ELF-1 (cell line): Measurements from ENCODE around the gene TAAR1.
"Not testable (repeated sequence)": the region's sequence is repeated elsewhere in the genome, so short reads cannot be mapped to it uniquely, and the experiment has no call there.

Source experiments
- DNase-seq: peaks from one replicate; pipeline ENCODE4 v3.0.0-alpha.2; 2016; ENCODE audit warnings: low read depth, low spot score

The TAAR1 gene, protein sequence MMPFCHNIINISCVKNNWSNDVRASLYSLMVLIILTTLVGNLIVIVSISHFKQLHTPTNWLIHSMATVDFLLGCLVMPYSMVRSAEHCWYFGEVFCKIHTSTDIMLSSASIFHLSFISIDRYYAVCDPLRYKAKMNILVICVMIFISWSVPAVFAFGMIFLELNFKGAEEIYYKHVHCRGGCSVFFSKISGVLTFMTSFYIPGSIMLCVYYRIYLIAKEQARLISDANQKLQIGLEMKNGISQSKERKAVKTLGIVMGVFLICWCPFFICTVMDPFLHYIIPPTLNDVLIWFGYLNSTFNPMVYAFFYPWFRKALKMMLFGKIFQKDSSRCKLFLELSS

DNA sequence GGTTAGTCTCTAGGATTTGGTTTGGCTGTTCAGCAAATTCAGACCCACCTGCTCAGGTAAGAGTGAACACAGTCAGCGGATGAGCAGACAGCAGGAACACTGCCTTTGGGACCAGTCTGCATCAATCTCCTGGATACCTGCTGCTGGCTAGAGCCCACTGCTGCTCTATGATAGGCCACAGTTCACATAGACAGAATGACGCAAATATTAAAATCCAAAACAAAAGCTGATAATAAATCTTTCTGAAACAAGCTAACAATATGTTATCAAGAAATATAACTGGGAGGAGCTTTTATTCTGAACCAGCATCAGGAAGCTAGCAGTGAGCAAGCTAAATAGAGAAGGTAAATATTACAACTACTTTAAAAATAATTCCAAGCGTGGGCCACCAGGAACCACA, at the start of gene TAAR1:
TSS of gene TAAR1 (minus strand) at position 101 of the 400 bp plus-strand sequence. CDS start 13,179 bp downstream, outside the sequence.
- no peak for DNase-seq

DNA sequence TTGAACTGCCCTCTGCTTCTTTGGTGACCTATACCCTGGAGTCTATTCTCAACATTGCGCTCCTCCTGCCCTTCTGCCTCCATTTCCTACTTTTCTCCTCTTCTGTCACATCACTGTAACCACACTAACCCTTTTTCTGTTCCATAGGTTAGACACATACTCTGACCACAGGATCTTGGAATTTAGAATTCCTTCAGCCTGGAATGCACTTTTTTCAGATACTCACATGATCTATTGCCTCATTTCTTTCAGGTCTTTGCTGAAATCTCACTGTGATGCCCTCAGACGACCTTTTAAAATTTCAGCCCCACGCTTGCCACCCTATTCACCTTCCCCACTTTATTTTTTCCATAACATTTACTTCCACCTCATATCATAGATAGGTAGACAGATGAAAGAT, 49.8 kb upstream of the TAAR1 start:
- DNase-seq, result no peak

DNA sequence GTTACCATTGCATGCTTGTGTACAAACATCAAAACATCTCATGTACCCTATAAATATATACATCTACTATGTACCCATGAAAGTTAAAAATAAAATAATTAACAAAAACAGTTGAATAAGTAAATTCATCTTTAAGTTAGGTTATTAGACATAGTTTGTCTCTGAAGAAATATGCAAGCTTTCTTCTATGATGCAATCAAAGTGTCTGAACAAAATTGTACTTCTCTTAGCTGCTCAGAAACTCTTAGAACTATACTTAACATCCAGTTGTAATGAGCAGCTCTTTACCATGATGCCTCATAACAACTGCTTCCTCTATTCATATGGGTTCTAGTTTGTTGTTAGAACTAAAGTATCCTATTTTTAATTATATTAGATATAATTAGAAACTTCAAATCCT, 49.0 kb upstream of the TAAR1 start:
- no peak for DNase-seq

DNA sequence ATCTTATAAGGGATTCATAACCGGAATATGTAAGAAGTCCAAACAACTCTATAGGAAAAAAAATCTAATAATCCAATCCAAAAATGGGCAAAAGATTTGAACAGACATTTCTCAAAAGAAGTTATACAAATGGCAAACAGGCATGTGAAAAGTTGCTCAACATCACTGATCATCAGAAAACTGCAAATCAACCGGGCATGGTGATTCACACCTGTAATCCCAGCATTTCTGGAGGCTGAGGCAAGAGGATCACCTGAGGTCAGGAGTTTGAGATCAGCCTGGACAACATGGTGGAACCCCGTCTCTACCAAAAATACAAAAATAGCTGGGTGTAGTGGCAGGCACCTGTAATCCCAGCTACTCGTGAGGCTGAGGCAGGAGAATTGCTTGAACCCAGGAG, 47.8 kb upstream of the TAAR1 start:
- DNase-seq, result not testable (repeated sequence)

DNA sequence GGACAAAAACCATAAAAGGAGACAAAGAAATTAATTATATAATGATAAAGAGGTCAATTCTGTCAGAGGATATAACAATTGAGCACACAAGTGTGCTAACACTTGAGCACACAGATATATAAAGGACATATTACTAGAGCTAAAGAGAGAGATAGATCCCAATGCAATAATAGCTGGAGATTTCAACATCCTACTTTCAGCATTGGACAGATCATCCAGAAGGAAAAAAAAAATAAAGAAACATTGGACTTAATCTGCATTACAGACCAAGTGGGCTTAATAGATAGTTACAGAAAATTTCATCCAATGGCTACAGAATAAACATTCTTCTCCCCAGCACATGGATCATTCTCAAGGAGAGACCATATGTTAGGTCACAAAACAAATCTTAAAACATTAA, 45.0 kb upstream of the TAAR1 start:
- no peak for DNase-seq

DNA sequence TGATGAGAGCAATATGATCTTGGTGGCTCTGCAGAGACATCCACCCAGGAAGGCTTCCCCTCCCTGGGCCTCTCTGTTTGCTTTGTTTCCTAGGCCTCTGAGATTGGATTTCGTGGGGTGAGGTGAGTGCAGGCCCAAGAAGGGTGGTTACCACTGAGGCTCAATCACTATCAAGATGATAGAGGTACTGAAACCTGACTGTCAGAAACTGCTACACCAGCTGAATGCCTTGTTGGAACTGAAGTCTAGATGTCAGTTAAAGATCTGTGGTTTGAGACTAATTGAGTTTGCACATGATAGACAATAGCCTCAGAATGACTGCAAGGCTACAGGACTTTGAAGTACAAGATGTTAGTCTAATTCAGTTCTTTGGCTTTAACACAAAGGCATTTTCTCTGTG, 39.6 kb upstream of the TAAR1 start:
- no peak for DNase-seq

DNA sequence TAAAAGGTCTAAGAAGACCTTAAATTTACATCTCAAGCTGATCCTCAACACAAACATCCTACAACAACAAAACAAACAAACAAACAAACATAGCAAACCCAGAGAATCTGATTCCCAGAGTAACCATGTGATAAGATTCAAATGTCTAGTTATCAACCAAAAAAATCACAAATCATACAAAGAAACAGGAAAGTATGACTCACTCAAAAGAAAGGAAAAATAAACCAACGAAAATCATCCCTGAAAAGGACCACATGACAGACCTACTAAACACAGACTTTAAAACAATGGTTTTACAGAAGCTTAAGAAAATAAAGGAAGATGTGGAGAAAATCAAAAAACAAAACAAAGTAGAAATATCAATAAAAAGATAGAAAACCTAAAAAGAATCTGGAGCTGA, 36.8 kb upstream of the TAAR1 start:
- no peak for DNase-seq

DNA sequence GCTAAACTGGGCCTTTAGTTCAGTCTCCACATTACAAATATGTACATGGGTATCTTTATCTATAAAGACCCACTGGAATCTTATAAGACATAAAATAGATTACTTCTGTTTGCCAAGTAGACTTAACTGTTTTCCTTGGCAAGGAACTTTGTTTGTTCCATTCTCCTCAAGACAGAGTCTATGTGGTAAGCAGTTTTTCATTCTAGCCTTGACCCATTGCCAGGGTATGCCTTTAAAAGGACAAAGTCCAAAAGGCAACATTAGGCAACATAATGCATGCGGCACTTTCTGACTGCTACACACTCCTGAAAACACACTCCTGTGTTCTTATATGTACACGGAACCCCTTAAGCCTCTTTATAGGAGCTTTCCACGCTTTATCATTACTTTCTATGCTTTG, 34.5 kb upstream of the TAAR1 start:
- DNase-seq, result no peak

DNA sequence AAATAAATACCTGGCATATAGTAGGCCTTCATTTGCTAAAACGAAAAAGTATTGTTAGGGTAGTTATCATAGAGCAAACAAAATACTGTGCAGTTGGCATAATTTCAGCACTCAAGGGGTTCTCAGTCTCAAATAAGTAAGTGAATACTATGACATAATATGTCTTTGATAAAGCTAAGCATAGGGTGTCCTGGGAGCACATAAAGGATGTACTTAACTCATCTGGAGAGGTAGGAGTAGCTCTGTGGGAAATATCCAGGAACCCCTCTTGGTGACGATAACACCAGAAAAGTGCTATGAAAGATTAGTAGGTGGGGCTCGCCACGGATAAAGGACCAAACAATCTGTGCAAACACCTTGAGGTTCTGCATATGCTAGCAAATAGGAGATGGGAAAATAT, 31.7 kb upstream of the TAAR1 start:
- no peak for DNase-seq

DNA sequence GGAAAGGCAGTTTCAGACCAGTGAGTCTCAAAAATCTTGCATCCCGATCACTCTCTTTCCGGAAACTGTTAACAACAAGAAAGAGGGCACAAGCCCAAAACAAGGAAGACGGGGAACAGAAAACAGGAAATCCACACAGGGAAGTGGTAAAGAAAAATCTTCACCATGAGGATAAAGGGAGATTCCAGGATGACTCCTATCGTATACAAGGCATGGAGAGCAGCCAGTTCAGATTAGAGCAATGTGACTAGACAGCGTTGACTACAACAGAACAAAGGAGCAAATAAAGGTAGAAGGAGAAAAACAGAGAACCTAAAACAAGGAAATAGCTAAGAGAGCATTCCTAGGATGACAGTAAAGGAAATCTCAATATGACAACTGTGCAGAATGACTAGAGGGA, 28.3 kb upstream of the TAAR1 start:
- DNase-seq, result no peak

DNA sequence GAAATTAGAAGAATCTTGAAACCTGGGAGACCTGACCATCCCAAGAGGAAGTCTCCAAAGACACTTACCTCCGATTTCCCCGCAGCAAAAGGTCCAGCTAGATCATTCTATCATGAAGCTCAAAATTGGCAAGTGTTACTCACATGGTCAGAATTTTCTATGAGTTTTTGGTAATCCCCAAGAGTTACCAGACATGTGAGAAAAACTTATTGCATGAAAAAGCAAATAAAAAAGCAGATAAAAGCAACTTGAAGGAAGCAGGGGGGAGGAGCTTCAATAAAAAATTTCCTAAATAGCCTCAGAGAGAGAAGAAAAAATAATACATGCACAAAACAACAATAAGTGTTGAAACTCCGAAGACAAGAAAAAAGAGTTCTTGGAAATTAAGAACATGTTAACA, 27.5 kb upstream of the TAAR1 start:
- DNase-seq, result no peak

DNA sequence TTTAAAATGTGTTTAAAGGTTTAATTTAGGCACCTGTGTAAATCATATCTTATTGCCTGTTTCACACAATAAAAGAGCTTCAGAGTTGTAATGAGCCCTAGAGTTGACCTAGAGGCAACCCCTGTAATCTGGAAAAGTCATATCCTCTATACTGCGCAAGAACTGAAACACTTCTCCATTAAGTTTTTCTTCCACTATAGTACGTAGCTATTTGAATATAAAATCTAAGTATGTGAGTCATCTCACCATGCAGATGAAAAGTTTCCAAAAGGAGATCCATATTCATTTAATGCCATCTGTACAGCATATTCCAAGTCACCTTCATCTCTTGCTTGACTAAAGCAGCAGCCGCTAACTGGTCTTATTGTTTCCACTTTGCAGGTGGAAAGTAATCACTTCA, 26.0 kb upstream of the TAAR1 start:
- no peak for DNase-seq

DNA sequence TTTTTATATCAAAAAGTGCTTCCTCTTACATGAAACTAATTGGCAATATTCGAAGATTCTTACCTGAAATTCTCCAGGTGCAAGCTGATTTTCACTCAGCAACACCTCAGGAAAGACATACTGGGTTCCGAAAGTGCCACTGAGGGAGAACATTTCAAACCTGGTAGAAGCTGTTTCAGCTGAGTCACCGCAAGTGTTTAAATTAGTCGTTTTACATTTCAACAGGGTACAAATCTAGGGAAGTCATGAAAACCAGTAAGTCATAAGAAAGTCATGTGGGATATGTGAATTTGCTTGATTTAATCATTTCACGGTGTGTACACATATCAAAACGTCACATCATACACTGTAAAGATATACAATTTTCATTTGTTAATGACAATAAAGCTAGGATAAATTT, 25.3 kb upstream of the TAAR1 start:
- DNase-seq, result no peak

DNA sequence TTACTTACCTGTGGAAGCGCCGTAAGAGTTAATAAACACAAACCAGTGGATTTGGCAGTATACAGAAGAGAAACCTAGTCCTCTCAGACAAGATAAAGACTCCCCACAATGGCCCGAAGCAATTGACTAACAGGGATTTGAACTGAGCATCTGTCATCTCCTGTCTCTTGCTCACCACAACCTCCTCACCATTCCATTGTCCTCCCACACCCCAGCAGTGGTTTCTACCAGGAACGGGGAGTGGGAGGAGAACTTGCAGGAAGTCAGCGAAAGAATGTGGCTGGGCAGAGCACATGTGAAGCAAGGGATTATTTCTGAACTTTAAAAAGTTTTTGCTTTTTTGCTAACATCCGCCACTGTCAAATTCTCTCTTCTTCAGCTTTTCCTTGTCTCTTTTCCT, 24.6 kb upstream of the TAAR1 start:
- DNase-seq, result peak; percentile 18

DNA sequence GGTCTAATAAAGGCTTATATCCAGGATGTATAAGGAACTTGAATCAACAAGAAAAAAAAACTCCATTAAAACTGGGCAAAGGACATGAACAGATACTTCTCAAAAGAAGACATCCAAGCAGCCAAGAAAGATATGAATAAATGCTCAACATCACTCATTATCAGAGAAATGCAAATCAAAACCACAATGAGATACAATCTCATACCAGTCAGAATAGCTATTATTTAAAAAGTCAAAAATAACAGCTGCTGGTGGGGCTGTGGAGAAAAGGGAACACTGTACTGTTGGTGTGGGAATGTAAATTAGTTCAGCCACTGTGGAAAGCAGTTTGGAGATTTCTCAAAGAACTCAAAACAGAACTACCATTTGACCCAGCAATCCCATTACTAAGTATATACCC, 20.1 kb upstream of the TAAR1 start:
- DNase-seq, result not testable (repeated sequence)

DNA sequence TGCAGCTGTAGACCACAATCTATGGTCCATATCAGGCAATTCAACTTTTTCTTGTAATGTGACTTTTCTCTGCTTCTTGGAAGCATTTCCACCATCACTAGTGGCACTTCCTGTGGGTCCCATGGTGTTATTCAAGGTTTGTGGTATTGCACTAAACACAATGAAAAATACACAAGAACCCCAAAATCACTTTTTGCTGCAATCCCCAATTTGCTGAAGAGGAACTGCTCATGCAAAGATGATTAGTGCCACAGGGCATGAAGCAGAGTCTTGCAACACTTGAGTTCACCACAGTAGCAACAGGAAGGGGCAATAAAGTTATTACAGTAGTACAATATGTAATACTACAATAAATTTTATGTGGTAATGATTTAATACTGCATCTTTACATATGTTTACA, 16.8 kb upstream of the TAAR1 start:
- DNase-seq, result no peak

DNA sequence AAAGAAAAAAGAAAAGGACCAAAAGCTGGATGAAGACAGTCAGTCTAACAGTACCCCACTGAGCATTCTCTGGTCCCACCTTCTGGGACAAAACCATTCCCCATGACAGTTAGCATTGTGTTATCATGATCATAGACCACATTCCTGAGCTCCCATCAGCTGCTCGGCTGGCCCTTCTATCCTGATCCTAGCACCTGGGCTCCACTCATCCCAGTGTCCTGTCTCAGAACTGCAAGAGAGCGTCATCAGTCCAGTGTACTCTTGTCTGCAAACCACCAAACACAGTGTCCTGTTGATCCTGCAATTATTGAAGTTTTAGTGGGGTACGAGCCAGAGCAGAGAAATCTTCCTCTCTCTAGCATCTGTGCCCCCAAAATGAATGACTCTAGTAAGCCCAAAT, 16.0 kb upstream of the TAAR1 start:
- DNase-seq, result peak; percentile 10

DNA sequence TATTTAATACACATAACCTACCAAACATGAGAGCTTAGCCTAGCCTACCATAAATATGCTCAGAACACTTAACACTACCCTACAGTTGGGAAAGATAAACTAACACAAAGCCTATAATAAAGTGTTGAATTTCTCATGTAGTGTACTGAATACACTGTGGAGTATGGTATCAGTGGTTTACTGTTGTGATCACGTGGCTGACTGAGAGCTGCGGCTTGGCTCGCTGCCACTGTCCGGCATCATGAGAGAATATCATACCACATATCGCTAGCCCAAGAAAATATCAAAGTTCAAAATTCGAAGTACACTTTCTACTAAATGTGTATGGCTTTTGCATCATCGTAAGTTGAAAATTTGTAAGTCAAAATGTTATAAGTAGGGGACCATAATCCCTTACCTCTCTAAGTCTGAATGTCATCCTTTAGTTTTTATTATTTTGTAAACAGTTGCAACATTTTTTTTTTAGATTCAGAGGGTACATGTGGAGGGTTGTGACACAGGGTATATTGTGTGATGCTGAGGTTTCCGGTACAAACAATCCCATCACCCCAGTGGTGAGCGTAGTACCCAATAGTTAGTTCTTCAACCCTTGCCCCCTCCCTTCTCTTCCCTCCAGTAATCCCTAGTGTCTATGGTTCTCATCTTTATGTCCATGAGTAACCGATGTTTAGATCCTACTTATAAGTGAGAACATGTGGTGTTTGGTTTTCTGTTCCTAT, 14.6 kb upstream of the TAAR1 start:
- no peak for DNase-seq

DNA sequence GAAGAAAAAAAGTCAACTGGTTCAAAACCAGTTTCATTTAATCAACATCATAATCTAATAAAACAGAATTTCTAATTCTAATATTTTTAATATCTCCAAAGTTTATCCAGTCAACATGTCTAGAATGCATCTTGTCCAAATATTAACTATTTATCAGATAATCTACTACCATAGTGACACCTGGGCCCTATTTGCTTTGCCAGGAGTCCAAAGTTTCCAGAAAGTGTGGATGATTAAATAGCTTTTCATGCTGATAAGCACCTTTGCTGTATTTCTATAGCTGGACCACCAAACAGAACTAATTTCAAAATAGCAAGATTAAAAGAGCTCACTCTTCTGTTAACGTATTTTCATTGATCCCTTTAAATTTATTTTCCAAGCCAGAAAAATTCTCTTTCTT, 12.3 kb upstream of the TAAR1 start:
- no peak for DNase-seq

DNA sequence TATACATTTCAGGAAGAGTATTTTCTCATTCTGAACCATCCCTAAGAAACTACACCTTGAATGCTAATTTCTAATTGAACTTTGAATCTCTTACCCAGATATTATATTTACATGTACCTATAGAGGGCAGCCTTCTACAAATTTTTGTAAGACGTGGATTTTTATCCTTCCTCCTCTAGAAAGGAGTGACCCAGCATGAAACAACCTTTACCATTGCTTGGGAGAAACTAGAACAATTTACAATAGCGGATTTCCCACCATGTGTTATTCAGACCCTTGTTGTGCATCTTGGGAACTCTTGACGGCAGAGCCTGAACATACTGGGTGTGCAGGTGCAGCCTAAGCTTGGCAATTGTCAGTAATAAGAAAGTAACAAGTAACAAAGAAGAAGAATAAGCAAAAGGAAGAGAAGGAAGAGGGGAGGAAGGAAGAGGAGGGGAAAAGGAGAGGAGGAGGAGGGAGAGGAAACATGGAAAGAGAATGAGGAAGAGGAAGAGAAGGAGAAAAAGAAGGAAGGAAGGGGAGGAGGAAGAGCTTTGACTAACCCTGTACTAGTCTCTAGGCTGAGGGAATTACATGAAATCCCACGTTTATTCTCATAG, 10.8 kb upstream of the TAAR1 start:
- DNase-seq, result no peak

DNA sequence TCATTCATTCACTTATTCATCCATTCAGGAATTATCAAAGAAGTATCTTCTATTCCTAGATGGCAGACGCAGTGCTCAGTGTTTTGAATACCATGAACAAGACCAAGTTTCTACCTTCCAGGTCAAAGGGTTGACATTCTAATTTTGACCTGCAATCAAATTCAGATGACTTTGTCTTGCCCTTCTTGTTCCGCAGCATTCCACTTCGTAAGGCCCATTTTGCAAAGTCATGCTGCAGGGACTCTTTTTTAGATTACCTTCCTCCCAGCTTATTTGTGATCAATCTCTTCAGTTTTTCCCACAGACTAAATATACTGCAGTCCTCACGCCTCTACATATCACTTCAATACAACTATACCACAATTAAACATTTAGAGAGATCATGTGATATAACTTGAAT, 7.1 kb upstream of the TAAR1 start:
- peak; percentile 36 for DNase-seq

DNA sequence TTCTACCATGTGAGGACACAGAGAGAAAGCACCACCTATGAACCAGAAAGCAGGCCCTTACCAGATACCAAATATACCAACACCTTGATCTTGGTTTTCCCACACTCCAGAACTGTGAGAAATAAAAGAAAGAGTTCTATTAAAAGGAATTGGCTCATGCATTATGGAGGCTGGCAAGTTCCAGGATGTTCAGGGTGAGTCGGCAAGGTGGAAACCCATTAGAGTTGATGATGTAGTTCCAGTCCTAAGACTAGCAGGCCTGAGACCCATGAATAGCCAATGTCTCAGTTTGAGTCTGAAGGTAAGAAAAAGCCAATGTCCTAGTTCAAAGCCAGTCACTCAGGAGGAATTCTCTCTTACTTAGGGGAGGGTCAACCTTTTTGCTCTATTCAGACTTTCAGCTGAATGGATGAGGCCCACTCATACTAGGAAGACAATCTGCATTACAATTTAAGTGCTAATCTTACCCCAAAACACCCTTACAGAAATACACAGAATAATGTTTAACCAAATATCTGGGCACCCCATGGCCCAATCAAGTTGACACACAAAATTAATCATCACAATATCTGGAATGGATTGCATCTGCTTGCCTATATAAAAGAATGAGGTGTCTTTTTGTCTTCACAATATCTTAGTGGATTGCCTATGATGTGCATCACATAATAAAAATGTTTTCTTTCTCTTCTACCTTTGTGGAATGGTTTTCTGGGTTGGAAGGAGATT, 5.5 kb upstream of the TAAR1 start:
- DNase-seq, result no peak
